Type B pancreatic cell (in vitro differentiated cells): Measurements from ENCODE around the gene NFE2L1. TPM values are rescaled to one million over a fixed set of nuclear protein-coding genes. Genes with fewer than 3 reads are reported as not detected.

Experiments
- DNase-seq: peaks from one replicate; pipeline ENCODE4 v3.0.0; 2021; ENCODE audit warnings: mixed read lengths; ENCODE audit not compliant: unreplicated experiment; ENCODE audit errors: extremely low spot score
- H3K27ac Mint-ChIP-seq: 2 replicates; pipeline ENCODE4 v1.8.0; 2021; ENCODE audit warnings: mild to moderate bottlenecking, mixed read lengths
- H3K27me3 Mint-ChIP-seq: 2 replicates; pipeline ENCODE4 v1.8.0; 2021; ENCODE audit warnings: mixed read lengths
- H3K36me3 Mint-ChIP-seq: 2 replicates; pipeline ENCODE4 v1.8.0; 2021; ENCODE audit warnings: mixed read lengths
- H3K4me1 Mint-ChIP-seq: one replicate; pipeline ENCODE4 v1.8.0; 2021; ENCODE audit warnings: mixed read lengths; ENCODE audit not compliant: unreplicated experiment
- H3K4me3 Mint-ChIP-seq: 2 replicates; pipeline ENCODE4 v1.8.0; 2021; ENCODE audit warnings: mild to moderate bottlenecking, mixed read lengths
- H3K9me3 Mint-ChIP-seq: 2 replicates; pipeline ENCODE4 v1.8.0; 2021; ENCODE audit warnings: mixed read lengths
- total RNA-seq: library from RNA; stranded (reverse); gene quantifications from 2 replicates; pipeline ENCODE4 v1.2.1, GENCODE V29; 2021; ENCODE audit warnings: low replicate concordance
- TF ChIP-seq, protein P1 (sequence below): fragments of 200-600 bp; sonication (generic); conservative IDR thresholded peaks from 2 replicates; pipeline ENCODE4 v1.5.0; 2021; ENCODE audit warnings: antibody characterized with exemption, mild to moderate bottlenecking

The NFE2L1 gene
- total RNA-seq, 1 donor from 2014 or later = 99.1 TPM

DNA sequence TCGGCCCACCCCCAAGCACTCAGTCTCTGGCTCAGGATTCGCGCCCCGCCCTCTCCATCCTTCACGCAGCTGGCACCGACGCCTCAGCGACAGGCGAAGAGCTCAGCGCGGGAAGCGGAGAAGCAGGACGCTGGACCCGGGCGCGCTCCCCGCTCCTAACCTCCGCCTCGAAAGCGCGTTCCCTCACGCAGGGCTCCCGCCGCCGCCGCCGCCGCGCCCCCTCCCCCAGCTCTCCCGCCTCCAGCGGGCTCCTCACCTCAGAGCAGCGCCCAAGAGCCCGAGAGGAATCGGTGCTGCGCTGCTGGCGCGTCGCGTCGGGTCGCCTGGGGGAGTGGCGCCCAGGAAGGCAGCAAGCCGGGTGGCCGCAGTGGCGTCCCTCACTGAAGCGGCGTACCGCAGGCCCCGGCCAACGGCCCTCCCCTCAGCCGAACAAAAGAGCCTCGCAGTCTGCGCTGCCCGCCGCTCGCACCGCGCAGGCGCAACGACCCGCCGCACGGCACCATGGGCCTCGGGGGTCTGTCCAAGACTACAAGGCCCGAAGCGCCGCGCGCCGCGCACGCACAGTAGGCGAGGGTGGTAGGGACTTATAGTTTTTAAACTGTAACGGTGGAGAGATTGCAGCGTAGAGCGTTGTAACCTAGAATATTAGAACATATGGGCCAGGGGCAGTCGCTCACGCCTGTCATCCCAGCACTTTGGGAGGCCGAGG lies 53.0 kb downstream of the NFE2L1 start, which contains the start of gene CBX1:
TSS of gene CBX1 (minus strand) at position 467 of the 709 bp plus-strand sequence. CDS start 24,474 bp downstream, outside the sequence.
- H3K4me3 Mint-ChIP-seq = peak within 1 kb of the TSS; percentile 99
- TF ChIP-seq, protein P1, sequence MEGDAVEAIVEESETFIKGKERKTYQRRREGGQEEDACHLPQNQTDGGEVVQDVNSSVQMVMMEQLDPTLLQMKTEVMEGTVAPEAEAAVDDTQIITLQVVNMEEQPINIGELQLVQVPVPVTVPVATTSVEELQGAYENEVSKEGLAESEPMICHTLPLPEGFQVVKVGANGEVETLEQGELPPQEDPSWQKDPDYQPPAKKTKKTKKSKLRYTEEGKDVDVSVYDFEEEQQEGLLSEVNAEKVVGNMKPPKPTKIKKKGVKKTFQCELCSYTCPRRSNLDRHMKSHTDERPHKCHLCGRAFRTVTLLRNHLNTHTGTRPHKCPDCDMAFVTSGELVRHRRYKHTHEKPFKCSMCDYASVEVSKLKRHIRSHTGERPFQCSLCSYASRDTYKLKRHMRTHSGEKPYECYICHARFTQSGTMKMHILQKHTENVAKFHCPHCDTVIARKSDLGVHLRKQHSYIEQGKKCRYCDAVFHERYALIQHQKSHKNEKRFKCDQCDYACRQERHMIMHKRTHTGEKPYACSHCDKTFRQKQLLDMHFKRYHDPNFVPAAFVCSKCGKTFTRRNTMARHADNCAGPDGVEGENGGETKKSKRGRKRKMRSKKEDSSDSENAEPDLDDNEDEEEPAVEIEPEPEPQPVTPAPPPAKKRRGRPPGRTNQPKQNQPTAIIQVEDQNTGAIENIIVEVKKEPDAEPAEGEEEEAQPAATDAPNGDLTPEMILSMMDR = no peak
- no peaks in the 10 kb centered on the region for H3K27me3 Mint-ChIP-seq
- peak; percentile 97 for DNase-seq
- H3K9me3 Mint-ChIP-seq = no peaks in the 10 kb centered on the region
- peak within 1 kb of the TSS; percentile 72 for H3K27ac Mint-ChIP-seq
- peaks cover 16% of the 10 kb centered on the region for H3K4me1 Mint-ChIP-seq
- H3K36me3 Mint-ChIP-seq = peaks cover 4% of the 10 kb centered on the region

DNA sequence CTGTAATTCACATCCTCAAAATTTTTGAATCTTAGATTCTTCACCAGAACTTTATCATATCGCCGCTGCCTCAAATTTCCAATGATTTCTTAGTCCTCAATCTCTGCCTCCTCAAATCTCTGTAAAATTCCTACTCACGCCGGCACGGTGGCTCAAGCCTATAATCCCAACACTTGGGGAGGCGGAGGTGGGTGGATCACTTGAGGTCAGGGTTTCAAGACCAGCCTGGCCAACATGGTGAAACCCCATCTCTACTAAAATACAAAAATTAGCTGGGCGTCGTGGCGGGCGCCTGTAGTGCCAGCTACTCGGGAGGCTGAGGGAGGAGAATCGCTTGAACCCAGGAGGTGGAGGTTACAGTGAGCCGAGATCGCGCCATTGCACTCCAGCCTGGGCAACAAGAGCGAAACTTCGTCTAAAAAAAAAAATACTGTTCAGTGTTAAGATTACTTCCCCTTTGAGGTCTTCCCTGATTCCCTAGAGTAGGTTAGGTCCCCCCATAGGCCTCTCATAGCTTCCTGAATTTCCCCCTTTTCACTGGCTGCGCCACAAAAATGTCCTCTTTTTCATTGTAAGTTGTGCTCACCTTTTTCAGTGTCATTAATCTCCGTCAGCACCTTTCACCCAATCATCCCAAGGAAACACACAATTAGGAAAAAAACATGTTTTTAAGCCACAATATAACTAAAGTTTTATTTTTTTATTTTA lies 54.0 kb downstream of the NFE2L1 start:
- no peaks in the 10 kb centered on the region for H3K9me3 Mint-ChIP-seq
- no peak for DNase-seq
- H3K36me3 Mint-ChIP-seq = peaks cover 4% of the 10 kb centered on the region
- TF ChIP-seq, protein P1 = no peak
- peaks cover 16% of the 10 kb centered on the region for H3K4me1 Mint-ChIP-seq
- peak overlapping the region; percentile 72 for H3K27ac Mint-ChIP-seq
- H3K27me3 Mint-ChIP-seq = no peaks in the 10 kb centered on the region
- H3K4me3 Mint-ChIP-seq = peak overlapping the region; percentile 99

DNA sequence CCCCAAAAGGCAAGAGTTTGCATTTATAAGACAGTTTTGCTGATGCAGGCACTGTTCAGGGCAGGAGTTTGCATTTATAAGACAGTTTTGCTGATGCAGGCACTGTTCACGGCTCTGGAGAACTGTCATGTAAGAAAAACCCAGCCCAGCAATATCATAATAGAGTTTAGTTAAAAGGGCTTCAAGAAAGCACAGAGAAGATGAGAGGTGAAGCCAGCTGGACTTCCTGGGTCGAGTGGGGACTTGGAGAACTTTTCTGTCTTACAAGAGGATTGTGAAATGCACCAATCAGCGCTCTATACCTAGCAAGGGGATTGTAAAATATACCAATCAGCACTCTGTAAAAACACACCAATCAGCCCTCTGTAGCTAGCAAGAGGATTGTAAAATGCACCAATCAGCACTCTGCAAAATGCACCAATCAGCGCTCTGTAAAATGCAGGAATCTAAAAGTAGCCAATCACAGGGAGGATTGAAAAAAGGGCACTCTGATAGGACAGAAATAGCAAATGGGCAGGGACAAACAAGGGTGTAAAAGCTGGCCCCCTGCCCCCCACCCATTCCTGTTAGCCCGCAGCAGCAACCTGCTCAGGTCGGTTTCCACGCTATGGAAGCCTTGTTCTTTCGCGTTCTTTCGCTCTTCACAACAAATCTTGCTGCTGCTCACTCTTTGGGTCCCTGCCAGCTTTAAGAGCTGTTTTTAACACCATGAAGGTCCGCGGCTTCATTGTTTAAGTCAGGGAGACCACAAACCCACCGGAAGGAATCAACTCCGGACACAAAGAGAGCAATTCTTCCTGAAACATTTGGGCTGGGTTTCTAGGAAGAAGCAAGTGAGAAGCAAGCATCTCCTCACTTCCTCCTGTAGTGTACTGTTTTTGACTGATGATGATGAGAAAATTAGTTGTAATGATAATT lies 54.9 kb downstream of the NFE2L1 start:
- DNase-seq = no peak
- peaks cover 4% of the 10 kb centered on the region for H3K36me3 Mint-ChIP-seq
- H3K4me3 Mint-ChIP-seq = peak overlapping the region; percentile 41

DNA sequence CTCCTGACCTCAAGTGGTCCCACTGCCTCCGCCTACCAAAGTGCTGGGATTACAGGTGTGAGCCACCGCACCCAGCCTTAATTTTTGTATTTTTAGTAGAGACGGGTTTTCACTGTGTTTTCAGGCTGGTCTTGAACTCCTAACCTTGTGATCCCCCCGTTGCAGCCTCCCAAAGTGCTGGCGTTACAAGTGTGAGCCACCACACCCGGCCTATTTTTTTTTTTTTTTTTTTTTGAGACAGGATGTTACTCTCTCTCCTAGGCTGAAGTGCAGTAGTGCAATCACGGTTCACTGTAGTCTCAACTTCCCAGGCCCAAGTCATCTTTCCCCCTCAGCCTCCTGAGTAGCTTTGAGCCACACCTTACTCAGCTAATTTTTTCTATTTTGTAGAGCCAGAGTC lies 56.3 kb downstream of the NFE2L1 start:
- peak overlapping the region; percentile 64 for H3K4me3 Mint-ChIP-seq
- no peak for DNase-seq
- peaks cover 4% of the 10 kb centered on the region for H3K36me3 Mint-ChIP-seq
- peaks cover 21% of the 10 kb centered on the region for H3K4me1 Mint-ChIP-seq
- TF ChIP-seq, protein P1 = no peak
- H3K27ac Mint-ChIP-seq = no peak overlapping the region
- H3K9me3 Mint-ChIP-seq = no peaks in the 10 kb centered on the region
- H3K27me3 Mint-ChIP-seq = no peaks in the 10 kb centered on the region

More for the DNA sequence above, 54.9 kb downstream of the NFE2L1 start:
- TF ChIP-seq, protein P1 = no peak
- Mint-ChIP-seq H3K27ac (no peak overlapping the region), H3K4me1 (peaks cover 13% of the 10 kb centered on the region), H3K9me3 (no peaks in the 10 kb centered on the region), H3K27me3 (no peaks in the 10 kb centered on the region)

DNA sequence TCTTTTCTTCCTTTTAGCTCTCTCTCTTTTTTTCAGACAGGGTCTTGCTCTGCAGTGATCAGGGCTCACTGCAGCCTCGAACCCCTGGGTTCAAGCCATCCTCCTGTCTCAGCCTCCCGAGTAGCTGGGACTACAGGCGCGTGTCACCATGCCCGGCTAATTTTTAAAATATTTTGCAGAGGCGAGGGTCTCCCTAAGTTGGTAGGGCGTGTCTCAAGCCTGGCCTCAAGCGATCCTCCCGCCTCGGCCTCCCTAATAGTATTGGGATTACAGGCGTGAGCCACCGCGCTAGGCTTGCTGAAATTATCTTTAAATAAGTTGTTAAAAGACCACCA lies 58.6 kb downstream of the NFE2L1 start:
- H3K36me3 Mint-ChIP-seq = peaks cover 4% of the 10 kb centered on the region
- peak overlapping the region; percentile 82 for H3K27ac Mint-ChIP-seq

More for the DNA sequence above, 58.6 kb downstream of the NFE2L1 start:
- DNase-seq = no peak
- H3K4me1 Mint-ChIP-seq = peaks cover 26% of the 10 kb centered on the region
- no peaks in the 10 kb centered on the region for H3K9me3 Mint-ChIP-seq
- H3K27me3 Mint-ChIP-seq = no peaks in the 10 kb centered on the region
- H3K4me3 Mint-ChIP-seq = peak overlapping the region; percentile 91
- TF ChIP-seq, protein P1 = no peak
